HG02981 (cell line): ENCODE data around the gene SMYD3.
A peak's percentile ranks its signal among the peaks of the same experiment; 100 is the strongest.

Source experiments
- ATAC-seq: cut with Tn5 transposase; IDR thresholded peaks from one replicate; pipeline ENCODE4 v1.9.1; 2021; ENCODE audit warnings: mild to moderate bottlenecking, moderate library complexity; ENCODE audit not compliant: unreplicated experiment

SMYD3 gene

DNA sequence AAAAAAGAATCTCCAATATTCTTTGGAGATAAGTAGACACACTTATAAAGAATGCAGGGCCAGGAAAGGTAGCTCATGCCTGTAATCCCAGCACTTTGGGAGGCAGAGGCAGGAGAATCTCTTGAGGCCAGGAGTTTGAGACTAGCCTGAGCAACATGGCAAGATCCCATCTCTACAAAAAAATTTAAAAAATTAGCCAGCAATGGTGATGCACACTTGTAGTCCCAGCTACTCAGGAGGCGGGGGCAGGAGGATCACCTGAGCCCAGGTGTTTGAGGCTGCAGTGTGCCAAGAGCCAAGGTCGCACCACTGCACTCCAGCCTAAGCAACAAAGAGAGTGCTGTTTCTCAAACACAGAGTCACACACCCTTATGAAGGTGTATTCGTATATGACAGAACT lies 385.0 kb downstream of the SMYD3 start:
- ATAC-seq: no peak

DNA sequence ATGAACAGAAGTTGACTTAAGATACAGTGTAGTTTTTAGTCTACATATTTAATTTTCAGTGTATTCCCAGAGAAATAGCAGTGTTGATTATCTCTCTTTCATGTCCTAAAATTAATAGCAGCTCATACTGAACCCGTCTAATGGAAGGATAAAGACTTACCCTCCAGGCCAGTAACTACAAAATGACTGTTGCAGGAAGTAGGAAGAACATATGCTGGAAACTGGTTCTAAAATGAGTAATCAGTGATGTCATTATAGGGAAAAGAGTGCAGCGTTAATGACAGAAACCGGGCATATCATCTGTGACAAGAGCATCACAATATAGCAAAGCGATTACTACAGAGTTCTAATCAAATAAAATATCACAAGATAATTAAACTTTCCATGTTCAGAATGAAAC lies 385.5 kb downstream of the SMYD3 start:
- ATAC-seq: no peak

GRCh38 chr1:246117066-246117791 lies 389.9 kb downstream of the SMYD3 start:
- peak; percentile 92 for ATAC-seq

DNA sequence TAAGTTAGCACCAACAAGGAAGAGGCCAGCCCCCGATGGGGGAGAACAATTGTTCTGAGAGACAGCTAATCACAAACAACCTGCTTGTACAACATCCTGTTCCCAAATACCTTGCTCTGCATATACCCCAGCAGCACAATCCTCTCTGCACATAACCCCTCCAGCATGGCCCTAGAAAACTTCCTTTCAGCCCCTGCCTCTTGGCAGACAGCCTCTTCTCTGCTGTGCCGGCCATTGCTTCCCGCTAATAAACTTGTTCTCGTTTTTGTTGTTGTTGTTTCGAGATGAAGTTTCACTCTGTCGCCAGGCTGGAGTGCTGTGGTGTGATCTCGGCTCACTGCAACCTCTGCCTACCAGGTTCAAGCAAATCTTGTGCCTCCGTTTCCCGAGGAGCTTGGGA lies 392.7 kb downstream of the SMYD3 start:
- ATAC-seq: no peak

GRCh38 chr1:246113555-246114095 lies 393.5 kb downstream of the SMYD3 start:
- no peak for ATAC-seq

- no peak for ATAC-seq
Observed at GRCh38 chr1:246111570-246111969, 395.5 kb downstream of the SMYD3 start.

DNA sequence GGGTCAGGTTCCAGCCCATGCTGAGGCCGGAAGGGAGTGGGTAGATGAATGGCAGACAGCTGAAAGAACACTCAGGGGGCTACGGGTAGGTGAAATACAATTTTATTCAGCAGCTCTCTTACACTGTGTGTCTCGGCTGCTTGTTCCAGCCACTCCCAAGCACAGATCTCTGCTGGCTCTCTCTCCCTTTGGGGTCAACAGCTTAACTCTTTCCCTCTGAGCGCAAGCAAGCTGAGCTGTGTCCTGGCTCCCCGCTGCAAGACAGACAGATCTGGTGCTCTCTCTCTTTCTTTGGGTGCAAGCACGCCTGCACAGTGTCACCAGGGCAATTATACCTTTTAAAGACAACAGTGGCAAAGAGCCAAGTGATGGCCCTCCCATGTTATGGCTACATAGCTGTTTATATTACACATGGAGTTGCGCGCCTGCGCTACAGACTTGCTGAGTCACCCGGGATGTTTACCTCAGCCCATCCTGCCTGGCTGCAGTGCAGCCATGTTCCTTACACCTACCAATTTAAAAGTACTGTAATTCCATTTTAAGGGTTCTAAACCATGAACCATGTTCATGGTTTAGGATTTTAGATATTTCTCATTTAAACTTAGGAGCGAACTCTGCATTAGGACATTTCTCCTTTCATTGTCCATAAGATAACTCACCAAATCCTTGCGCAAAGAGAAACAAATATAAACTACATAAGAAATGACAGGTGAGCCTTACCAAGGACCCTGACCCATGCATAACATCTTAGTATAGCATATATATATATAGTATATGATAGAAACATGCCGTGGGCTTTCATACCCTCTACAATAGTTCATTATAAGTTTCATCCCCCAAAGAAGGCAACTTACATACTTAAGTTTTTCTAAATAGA lies 396.5 kb downstream of the SMYD3 start:
- ATAC-seq: no peak

- no peak for ATAC-seq
Observed at GRCh38 chr1:246108278-246108925, 398.7 kb downstream of the SMYD3 start.

GRCh38 chr1:246107516-246108277 lies 399.4 kb downstream of the SMYD3 start:
- ATAC-seq: no peak

GRCh38 chr1:246106342-246106763 lies 400.7 kb downstream of the SMYD3 start:
- peak; percentile 79 for ATAC-seq

DNA sequence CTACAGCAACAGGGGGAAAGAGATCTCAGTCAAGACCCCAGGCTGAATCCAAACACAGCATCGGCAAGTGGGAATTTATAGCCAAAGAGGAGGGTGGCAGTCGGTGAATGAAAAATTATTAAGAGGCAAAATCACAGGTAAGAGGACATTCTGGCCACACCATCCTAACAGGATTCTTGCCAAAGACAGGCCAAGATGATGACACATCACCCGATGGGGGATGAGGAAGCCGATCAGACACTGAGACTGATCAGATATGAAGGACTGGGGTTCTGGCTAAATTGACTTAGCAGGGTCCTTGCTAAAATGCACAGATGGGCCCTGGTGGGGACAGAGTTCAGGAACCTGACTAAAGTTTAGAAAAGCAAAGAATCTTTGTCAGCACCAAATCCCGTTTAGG lies 402.2 kb downstream of the SMYD3 start:
- no peak for ATAC-seq

- ATAC-seq: no peak
Observed at GRCh38 chr1:246099570-246099969, 407.5 kb downstream of the SMYD3 start.

DNA sequence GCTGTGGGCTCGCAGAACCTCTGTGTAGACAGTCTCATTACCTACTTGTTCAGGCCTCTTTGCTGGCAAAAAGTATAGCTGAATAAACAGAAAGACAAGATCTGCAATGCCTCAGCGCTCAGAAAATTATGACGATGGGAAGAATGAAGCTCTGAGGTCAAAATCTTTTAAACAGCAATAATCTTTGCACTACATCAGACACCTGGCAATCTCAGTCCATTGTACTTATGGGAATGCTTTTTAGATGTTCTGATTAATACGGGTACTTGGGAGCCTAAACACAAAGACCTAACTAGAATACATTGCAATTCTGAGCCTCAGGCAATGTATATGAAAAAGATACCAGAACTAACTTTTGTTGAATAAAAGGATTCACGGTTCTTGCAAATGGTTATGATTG lies 410.7 kb downstream of the SMYD3 start:
- no peak for ATAC-seq

- ATAC-seq: no peak
Observed at GRCh38 chr1:246095443-246095842, 411.6 kb downstream of the SMYD3 start.

DNA sequence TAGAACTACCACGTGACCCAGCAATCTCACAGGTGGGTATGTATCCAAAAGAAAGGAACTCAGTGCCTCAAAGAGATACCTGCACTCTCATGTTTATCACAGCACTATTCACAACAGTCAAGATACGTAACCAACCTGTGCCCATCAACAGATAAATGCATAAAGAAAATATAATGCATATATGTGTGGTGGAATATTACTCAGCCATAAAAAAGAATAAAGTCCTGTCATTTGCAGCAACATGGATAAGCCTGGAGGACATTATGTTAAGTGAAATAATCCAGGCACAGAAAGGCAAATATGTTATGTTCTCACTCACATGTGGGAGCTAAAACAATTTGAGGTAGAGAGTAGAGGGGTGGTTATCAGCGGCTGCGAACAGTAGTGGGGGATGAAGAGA lies 413.8 kb downstream of the SMYD3 start:
- ATAC-seq: no peak

- ATAC-seq: no peak
Observed at GRCh38 chr1:246092136-246092535, 414.9 kb downstream of the SMYD3 start.

DNA sequence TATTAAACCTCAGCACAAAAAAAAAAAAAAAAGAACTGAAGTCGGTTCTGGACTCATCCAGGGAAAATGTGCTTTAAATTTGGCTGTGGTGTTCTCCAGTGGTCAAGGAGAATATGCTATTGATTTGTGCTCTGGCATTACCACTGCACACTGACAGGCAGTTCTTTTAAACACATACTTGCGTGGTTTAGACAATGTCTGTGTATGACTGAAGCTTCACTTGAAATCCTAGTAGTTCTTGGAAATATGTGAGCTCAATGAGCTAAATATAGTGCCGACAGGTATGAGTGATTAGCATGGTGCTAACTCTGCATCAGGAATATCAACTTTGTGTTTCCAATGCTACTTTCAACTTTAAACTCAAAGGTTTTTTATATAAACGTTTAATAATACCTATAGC lies 415.6 kb downstream of the SMYD3 start:
- ATAC-seq: no peak

DNA sequence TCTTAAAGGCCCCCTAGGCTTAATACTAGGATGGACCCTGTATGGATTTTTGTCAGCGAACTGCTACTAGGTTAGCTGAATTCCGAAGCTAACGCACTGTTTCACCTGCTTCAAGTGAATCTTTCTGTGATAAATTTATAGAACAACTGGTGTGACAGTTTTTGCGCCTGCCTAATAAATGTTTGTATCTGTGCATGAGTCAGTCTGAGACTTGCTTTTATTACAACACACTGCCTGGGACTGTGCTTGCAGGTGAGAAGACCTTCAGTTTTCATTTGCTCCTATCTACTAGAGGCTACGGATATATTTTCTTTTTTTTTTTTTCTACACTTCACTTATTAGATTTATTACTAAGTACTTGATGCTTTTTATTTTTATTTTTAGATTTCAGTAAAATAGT lies 420.9 kb downstream of the SMYD3 start:
- no peak for ATAC-seq

GRCh38 chr1:246083416-246083815 lies 423.7 kb downstream of the SMYD3 start:
- no peak for ATAC-seq

GRCh38 chr1:246081856-246082668 lies 425.0 kb downstream of the SMYD3 start:
- no peak for ATAC-seq
